Fibroblast of peridontal ligament (primary cell): ENCODE data around the gene ST6GALNAC3.
A peak's percentile ranks its signal among the peaks of the same experiment; 100 is the strongest.
"Not testable (repeated sequence)": the region's sequence is repeated elsewhere in the genome, so short reads cannot be mapped to it uniquely, and the experiment has no call there.

Source experiments
- DNase-seq: peaks from one replicate; pipeline ENCODE4 v3.0.0-alpha.2; 2010; ENCODE audit errors: extremely low read depth

ST6GALNAC3 gene

GRCh38 chr1:76627901-76628300, 553.4 kb downstream of the ST6GALNAC3 start:
- peak; percentile 45 for DNase-seq

DNA sequence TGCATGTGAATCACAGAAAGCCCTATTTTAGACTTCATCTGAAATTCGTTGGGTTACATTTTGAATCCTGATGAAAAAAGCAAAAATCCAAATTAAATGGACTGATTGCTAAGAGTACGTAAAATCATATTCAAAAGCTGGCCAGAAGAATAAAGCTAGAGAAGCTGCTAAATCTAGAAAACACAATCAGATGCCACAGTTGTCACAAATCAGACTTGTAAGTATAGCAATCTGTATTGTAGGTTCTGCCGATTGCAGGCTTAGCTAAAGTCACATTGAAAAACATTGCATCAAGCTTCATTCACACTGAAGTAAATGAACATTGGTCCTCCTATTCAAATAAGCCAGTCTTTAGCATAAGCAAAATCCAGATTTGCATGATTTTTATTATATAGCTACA, 557.6 kb downstream of the ST6GALNAC3 start:
- DNase-seq = no peak

- DNase-seq = peak; percentile 27
These were observed 561.2 kb downstream of the ST6GALNAC3 start for GRCh38 chr1:76635784-76636183.

DNA sequence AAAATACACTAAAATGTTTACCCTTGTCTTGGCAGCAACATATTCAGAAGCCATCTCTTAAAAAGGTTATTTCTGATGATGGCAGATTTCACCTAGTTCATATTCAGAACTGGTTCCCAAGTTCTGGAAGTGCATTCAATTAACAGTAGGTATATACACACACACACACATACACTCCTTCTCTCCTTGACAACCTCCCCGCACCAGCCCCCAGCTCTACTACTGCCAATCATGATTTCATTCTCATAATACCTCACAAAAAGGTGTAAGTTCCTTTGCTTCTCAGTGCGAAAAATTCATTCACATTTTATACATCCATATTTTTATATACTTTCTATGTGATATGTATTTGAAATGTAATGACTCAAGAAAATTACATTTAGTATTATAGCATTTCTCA, 564.6 kb downstream of the ST6GALNAC3 start:
- no peak for DNase-seq

- DNase-seq = peak; percentile 29
These were observed 565.5 kb downstream of the ST6GALNAC3 start for GRCh38 chr1:76640092-76640491.

- no peak for DNase-seq
These were observed 566.2 kb downstream of the ST6GALNAC3 start for GRCh38 chr1:76640723-76641122.

GRCh38 chr1:76644139-76644538, 569.6 kb downstream of the ST6GALNAC3 start:
- DNase-seq = no peak

DNA sequence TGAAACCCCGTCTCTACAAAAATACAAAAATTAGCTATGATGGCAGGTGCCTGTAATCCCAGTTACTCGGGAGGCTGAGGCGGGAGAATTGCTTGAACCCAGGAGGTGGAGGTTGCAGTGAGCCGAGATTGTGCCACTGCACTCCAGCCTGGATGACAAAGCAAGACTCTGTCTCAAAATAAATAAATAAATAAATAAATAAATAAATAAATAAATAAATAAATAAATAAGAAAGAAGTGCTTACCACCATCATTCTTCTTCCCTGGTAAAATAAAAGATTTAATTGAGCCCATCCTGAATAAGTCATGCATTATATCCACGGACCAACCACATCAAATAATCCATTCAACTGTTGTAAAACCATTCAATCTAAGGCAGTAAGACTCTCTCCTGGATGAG, 578.3 kb downstream of the ST6GALNAC3 start:
- not testable (repeated sequence) for DNase-seq

GRCh38 chr1:76657623-76658022, 583.1 kb downstream of the ST6GALNAC3 start:
- DNase-seq = no peak

DNA sequence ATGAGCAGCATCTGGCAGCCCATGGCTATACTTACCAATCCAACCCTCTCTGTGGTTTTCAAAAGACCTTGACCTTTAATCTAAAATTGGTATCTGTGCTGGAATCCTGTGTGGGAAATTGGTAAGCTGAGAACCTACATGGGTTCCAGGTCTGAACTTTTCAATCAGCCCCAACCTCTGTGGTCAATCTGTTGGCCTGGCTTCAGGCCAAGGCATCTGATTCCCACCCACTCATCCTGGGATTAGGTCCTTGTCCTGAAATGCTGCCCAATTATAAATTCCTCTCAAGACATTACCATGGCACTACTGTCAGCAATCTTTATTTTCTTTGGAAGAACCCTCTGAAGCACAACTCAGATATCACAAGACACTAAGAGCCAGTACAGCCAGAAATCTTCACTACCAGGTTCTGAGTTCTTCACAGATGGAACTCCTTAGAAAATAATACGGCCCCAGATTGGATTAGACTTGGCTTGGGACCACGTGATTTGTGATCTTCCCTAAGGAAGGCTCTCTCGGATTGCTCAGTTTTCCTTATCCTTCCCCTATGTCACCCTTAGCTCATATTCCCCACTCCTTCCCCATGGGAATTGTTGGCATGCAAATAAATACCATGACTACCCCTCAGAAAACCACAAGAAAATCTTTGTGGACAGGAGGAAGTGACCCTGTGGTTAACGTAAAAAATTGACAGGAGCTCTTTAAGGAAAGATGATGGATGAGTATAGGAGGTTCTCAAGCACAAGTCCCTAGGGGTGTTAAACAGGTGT, 584.8 kb downstream of the ST6GALNAC3 start:
- DNase-seq = peak; percentile 69

DNA sequence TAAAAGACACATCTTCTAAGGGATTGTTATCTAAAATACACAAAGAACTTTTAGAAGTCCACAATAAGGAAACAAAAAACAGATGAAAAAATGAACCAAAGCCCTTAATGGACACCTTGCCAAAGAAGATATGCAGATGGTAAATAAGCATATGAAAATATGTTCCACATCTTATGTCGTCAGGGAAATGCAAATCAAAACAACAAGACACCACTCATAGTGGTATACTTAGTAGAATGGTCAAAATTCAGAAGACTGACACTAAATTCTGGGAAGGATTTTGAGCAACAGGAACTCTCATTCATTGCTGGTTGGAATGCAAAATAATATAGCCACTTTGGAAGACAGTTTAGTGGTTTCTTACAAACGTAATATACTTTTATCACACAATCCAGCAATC, 587.0 kb downstream of the ST6GALNAC3 start:
- no peak for DNase-seq

- no peak for DNase-seq
These were observed 592.0 kb downstream of the ST6GALNAC3 start for GRCh38 chr1:76666499-76666898.

DNA sequence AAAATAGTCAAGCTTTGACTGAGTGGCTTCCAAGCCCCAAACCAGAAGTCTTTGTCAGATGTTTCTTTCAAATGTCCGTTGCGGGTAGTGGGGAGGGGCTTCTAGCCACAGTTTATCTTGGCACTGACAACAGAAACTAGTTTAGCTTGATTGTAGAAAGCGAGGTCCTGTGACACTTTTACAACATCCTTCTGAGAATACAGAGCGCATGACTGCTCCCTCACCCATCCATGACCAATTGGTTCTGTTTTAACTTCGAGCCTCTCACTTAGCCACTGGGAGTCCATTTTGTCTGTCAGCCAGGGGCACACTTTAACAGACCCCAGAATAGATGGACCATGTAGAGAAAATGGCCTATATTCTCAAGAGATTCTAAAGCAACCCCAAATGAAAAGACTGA, 593.5 kb downstream of the ST6GALNAC3 start:
- DNase-seq = peak; percentile 39

DNA sequence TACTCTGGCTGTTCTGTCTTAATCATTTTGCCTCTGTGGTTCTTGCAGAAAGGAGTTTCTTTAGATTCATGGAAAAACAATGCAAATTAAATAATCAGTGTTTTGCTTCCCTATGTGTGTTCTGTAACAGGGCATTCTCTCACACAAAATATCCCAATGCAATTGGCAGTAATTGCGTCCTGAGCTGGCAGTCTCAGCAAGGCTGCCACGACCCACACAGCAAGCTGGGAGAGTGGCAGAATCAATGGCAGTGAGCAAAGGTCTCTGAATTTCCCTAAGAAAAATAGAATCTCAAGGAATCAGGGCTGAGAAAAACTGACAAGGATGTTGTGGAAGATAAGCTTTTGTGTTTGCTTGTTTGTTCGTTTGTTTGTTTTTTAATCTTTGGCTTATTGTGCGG, 594.6 kb downstream of the ST6GALNAC3 start:
- no peak for DNase-seq

DNA sequence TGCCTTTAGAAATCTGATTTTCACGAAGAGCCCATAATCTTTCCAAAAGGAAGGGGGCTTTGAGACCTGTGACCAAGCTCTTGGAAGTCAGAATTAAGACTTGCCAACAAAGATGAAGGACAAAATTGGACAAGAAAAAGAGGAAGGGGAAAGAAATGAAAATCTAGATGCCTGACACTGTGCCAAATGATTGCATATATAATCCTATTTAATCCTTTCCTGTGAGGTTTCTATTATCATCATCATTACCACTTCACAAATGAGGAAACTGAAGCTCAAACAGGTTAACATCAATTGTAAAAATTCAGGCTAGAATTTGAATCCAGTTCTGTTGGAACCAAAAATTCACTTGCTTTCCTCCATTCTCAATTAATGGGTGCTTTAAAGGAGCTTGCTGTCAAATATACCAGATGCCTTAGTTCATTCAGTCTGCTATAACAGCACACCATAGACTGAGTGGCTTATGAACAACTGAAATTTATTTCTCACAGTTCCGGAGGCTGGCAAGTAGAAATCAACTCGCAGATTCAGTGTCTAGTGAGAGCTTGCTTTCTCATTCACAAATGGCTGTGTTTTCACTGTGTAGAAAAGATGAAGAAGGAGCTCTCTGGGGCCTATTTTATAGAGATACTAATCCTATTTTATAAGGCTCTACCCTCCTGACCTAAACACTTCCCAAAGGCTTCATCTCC, 595.2 kb downstream of the ST6GALNAC3 start:
- DNase-seq = no peak

DNA sequence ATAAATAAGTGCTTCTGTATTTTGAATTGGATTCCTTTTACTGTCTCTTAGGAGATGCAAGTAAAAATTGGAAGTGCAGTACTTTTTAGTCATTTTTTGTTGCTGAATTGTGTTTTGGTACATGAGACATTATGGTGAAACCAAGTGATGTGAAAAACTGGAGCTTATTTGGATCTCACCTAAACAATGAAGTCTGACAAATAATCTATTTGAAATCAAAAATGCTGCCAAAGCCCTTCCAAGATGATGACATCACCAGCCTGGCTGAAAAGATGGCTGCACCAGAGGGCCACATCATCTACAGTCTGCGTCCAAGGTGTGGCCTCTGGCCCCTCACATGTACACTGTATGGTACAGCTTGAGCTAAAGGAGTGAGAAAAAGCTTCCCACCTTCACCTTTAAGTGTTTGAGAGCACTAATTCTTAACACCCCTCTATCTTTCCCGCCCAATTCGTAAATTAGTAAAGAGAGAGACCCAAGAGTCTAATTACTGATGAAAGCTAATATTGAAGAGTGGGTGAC, 600.2 kb downstream of the ST6GALNAC3 start:
- DNase-seq = no peak

- DNase-seq = no peak
These were observed 603.2 kb downstream of the ST6GALNAC3 start for GRCh38 chr1:76677416-76678405.

DNA sequence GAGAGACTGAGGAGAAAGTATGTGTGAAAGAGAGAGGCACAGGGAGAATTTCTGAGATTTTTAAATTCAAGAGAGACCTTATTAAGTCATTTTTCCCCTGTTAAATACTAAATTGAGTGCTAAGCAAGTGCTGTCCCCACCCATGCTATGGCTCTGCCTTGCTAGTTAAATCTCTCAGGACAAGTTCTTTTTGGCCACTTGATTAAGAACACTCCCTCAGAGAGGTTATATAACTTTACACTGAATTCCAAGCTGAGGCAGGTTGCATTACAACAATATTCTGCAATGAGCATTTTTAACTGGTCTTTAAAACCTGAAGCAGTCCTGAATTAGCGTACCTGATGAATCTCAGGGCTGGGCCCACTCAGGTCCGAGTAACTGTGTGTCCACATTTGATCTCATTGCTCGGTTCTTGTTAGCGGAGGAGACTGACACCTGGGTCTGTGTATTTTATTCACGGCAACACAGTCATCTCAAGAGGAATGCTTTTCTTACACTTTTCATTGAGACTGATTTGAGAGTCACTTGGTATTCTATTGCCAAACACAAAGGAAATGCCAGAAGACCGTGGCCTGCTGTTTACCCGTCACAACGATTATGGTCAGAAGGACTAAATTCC, 605.1 kb downstream of the ST6GALNAC3 start:
- DNase-seq = no peak

GRCh38 chr1:76680651-76681050, 606.1 kb downstream of the ST6GALNAC3 start:
- no peak for DNase-seq

- DNase-seq = no peak
These were observed 607.6 kb downstream of the ST6GALNAC3 start for GRCh38 chr1:76682138-76682537.
